NOMO-1 treated with DMSO at 0.1 percent for 48 hours (cell line): ENCODE data around the gene PLEKHA6.
"Not testable (repeated sequence)": the region's sequence is repeated elsewhere in the genome, so short reads cannot be mapped to it uniquely, and the experiment has no call there.

Experiments used
- DNase-seq: peaks from one replicate; lab custom pipeline; 2025; ENCODE audit not compliant: unreplicated experiment; lab: John Stamatoyannopoulos, UW

The PLEKHA6 gene

GRCh38 chr1:204336421-204337035, 23.2 kb downstream of the PLEKHA6 start:
- no peak for DNase-seq

- DNase-seq: no peak
These were observed 24.2 kb downstream of the PLEKHA6 start for GRCh38 chr1:204335533-204335932.

- no peak for DNase-seq
These were observed 24.6 kb downstream of the PLEKHA6 start for GRCh38 chr1:204335085-204335484.

DNA sequence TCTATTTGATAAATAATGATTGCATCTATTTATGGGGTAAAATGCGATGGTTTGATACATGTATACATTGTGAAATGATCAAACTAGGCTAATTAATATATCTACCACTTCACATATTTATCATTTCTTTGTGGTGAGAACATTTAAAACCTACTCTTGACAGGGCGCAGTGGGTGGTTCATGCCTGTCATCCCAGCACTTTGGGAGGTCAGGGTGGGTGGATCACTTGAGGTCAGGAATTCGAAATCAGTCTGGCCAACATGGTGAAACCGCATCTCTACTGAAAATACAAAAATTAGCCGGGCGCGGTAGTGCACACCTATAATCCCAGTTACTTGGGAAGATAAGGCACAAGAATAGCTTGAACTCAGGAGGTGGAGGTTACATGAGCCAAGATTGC, 25.3 kb downstream of the PLEKHA6 start:
- DNase-seq: no peak

GRCh38 chr1:204333427-204333826, 26.3 kb downstream of the PLEKHA6 start:
- no peak for DNase-seq

- no peak for DNase-seq
These were observed 27.8 kb downstream of the PLEKHA6 start for GRCh38 chr1:204331847-204332487.

DNA sequence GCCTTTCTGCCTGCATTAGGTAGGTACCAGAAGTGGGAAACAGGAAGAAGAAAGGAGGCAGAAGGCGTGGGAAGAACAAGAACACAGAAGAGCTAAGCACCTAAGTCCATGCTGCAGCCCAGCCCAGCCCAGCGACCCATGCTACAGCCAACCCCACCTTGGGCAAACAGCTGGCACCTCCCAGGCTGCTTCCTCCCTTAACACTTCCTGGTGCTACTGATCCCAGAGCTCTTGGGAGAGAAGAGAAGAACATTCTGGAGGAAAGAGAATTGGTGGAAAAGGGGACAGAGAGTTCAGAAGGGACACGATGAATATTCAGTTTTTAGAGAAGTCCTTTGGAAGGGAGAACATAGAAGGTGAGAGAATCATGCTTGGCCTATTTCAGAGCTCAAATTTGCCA, 28.5 kb downstream of the PLEKHA6 start:
- DNase-seq: no peak

DNA sequence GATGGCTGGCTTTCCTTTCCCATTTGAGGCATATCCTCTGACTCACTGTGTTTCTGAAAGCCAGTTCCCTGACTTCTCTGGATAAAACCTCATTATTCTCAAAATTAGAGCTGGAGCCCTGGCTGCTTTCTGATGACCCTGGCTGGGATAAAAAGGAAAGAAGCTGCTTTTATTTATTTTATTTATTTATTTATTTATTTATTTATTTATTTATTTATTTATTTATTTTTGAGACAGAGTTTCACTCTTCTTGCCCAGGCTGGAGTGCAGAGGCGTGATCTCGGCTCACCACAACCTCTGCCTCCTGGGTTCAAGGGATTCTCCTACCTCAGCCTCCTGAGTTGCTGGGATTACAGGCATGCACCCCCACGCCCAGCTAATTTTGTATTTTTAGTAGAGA, 31.9 kb downstream of the PLEKHA6 start:
- DNase-seq: not testable (repeated sequence)

DNA sequence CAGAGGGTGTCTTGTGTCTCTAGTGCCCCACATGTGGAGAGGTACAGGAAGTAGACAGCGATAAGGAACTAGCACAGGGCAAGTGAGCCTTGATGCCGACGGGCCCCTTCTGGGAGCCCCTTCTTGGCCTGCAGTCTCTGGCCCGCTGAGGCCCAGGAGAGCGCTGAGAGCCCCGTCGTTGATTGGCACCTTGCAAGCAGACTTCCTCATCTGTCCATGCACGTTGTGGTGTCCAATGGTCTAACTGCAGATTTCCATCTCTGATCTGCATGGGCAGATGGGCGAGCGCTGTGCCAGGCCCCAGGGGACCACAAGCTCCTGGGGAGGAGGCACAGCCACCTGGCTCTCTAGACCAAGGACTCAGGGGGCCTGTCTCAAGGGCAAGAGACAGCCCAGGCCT, 32.4 kb downstream of the PLEKHA6 start:
- no peak for DNase-seq

GRCh38 chr1:204326771-204327300, 32.9 kb downstream of the PLEKHA6 start:
- DNase-seq: no peak

GRCh38 chr1:204325944-204326343, 33.8 kb downstream of the PLEKHA6 start:
- DNase-seq: no peak

- DNase-seq: peak; percentile 25
These were observed 35.8 kb downstream of the PLEKHA6 start for GRCh38 chr1:204323887-204324286.

DNA sequence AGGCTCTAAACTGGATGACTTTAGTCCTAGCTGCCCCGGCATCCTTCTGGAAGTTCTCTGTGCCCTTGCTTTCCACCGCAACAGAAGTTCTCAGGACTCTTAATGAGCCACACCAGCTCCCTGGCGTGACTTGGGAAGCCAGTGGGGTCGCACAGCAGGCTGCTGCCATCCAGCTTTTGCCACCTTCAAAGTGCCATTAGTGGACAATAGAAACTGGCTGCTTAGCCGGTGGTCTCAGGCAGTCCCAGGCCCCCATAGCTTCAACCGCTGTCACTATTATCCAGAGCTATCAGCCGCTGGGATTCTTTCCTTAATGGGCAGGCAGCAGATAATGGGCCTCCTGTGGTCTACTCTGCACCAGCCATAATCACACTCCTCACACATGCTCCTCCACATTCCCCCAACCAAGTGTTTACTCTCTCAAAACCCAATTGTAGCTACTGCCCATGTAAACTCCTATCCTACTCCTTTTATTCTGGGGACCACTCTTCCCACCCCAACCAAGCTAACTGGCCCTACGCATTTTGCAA, 37.3 kb downstream of the PLEKHA6 start:
- DNase-seq: no peak

GRCh38 chr1:204321665-204322064, 38.1 kb downstream of the PLEKHA6 start:
- DNase-seq: no peak

DNA sequence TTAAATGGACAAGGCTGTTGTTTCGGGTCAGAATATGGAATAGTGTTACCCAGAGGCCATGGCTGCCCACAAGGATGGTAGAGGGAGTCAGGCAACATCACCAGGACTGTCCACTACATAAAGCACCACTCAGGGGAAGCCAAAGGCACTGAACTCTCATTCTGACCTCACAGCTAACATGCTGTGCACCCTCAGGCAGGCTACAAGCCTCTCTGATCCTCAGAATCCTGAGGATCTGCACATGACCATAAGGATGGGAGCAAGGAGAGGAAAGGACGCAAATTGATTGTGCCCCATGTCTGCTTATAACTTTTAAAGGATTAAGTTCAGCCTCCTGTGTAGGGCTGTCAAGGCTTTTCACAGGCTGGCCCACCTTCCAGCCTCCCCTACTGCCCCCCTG, 38.7 kb downstream of the PLEKHA6 start:
- no peak for DNase-seq

DNA sequence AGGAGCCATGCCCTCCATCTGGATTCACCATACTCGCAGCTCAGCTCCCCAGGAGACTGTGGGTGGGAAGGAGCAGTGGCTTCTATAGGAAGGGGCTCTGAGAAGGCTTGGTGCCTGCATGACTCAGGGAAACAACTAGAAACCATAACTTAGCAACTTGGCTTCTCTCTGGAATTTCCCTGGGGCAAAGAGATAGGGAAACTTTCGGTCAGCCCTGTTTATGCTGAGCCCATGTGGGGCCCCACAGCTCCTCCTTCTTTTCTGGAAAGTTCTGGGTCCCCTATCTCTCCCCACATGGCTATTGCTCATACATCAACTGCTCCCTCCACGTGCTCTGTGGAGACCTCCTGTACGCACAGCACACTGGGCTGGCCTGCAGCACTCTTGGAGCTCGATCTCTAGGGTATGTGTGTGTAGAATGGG, 39.3 kb downstream of the PLEKHA6 start:
- no peak for DNase-seq

DNA sequence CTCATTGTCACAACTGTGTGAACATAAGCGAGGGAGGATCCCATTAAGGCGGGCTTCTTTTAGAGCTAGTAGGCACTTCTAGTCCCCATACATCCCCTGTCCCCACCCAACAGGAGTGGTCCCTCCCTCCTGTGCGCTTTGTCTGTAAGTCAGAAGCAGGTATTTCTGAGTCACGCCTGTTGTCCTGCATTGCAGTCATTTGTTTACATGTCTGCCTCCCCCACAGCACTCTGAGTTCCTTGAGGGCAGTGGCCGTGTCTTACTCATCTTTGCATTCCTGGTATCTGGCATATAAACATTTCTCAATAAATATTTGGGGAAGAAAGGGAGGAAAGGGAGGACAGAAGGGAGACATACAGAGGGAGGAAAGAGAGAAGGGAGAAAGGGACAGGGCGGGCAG, 40.3 kb downstream of the PLEKHA6 start:
- DNase-seq: no peak

- DNase-seq: no peak
These were observed 40.7 kb downstream of the PLEKHA6 start for GRCh38 chr1:204319027-204319426.

- no peak for DNase-seq
These were observed 41.4 kb downstream of the PLEKHA6 start for GRCh38 chr1:204318324-204318723.

DNA sequence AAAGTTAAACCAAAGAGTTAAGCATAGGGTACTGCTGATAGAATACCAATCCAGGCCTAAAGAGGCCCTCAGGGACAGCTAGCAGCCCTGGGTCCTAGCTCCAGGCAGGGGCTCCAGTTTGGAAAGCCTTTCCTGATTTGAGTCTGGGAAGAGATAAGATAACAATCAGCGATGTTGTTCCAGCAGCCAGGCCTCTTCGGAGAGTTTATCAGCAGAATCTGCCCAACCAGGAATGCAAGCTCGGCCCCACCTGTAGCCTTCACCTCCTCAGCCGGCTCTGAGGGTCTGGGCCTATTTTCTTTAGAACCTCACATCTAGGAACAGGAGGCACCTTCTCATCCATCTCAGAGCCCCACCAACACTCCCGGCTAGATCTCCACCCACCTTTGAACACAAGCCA, 42.6 kb downstream of the PLEKHA6 start:
- no peak for DNase-seq

GRCh38 chr1:204316164-204316563, 43.6 kb downstream of the PLEKHA6 start:
- DNase-seq: no peak

- no peak for DNase-seq
These were observed 44.7 kb downstream of the PLEKHA6 start for GRCh38 chr1:204314893-204315658.
